Aorta (tissue), 5 donors: Measurements from ENCODE around the gene MDGA2. TPM values are rescaled to one million over a fixed set of nuclear protein-coding genes. Genes with fewer than 3 reads are reported as not detected.
"Not testable (repeated sequence)": the region's sequence is repeated elsewhere in the genome, so short reads cannot be mapped to it uniquely, and the experiment has no call there.

Experiments
- ATAC-seq: fragments of 200-7000 bp; cut with Tn5 transposase; one replicate; pipeline ENCODE4 v1.9.1; 2022; ENCODE audit warnings: moderate library complexity; ENCODE audit not compliant: low FRiP score
- DNase-seq, 2 donors: peaks; one replicate each; pipeline ENCODE4 v3.0.0-alpha.2; 2020
- H3K27ac ChIP-seq, 2 donors: one replicate each; pipeline ENCODE4 v1.5.1; 2013; ENCODE audit warnings: low read length in 2 of 2, mild to moderate bottlenecking in 2 of 2, moderate library complexity in 2 of 2, control low read depth in 1 of 2, inconsistent platforms in 1 of 2, low read depth in 1 of 2
- H3K27me3 ChIP-seq, 2 donors: one replicate each; pipeline ENCODE4 v1.6.1; 2013; ENCODE audit warnings: control low read depth in 1 of 2, low read length in 1 of 2, mild to moderate bottlenecking in 1 of 2, moderate library complexity in 1 of 2; ENCODE audit not compliant: insufficient read depth in 2 of 2, control insufficient read depth in 1 of 2
- H3K36me3 ChIP-seq, 2 donors: one replicate each; pipeline ENCODE4 v1.6.1; 2013; ENCODE audit warnings: control low read depth in 1 of 2, low read length in 1 of 2, mild to moderate bottlenecking in 1 of 2; ENCODE audit not compliant: insufficient read depth in 2 of 2, control insufficient read depth in 1 of 2
- H3K4me1 ChIP-seq, 2 donors: one replicate each; pipeline ENCODE4 v1.6.1; 2013; ENCODE audit warnings: low read length in 2 of 2, control low read depth in 1 of 2, mild to moderate bottlenecking in 1 of 2, moderate library complexity in 1 of 2; ENCODE audit not compliant: insufficient read depth in 2 of 2, control insufficient read depth in 1 of 2
- H3K4me3 ChIP-seq, 2 donors: one replicate each; pipeline ENCODE4 v1.5.1; 2013; ENCODE audit warnings: low read length in 2 of 2, control low read depth in 1 of 2, mild to moderate bottlenecking in 1 of 2
- H3K9me3 ChIP-seq: one replicate; pipeline ENCODE4 v1.6.1; 2013; ENCODE audit warnings: mild to moderate bottlenecking, low read length; ENCODE audit not compliant: control insufficient read depth
- WGBS, 2 donors: extraction: QIAGEN DNeasy Blood & Tissue Kit; methylation state at CpG; one replicate each; pipeline ENCODE4 v1.1.7; 2013; 5-methylcytosine and 5-hydroxymethylcytosine counted together
- intact Hi-C, 2 donors: fragments of 100-400 bp; cut with DNase I; formaldehyde crosslinking; loops; one replicate each; pipeline versions ENCODE4 v1.14.2 to v1.15.0; 2022
- polyA plus RNA-seq, 2 donors: library from polyadenylated mRNA; stranded (reverse); fragments of 200-250 nt; gene quantifications; one replicate each; pipeline ENCODE4 v1.2.3, GENCODE V29; 2013
- total RNA-seq, 2 donors: library from RNA; stranded (reverse); fragmentation: NEBNext Ultra II Directional; extraction: Animal tissue kit (Norgen Biotek cat#: 25700); gene quantifications; one replicate each; pipeline ENCODE4 v1.2.1, GENCODE V29; 2021
- donor health status: healthy with polysubstance abuse.
- donor health status: Bipolar disorder and iron deficiency.
- donor health status: DM: no; HTN: no; CAD: no.
- donor health status: DM: no; HTN: no; CAD: no.
- donor health status: DM: yes; HTN: yes; CAD: no.

Gene MDGA2
- total and polyA plus RNA-seq, 4 donors, result 0.15 TPM; not detected in 3

DNA sequence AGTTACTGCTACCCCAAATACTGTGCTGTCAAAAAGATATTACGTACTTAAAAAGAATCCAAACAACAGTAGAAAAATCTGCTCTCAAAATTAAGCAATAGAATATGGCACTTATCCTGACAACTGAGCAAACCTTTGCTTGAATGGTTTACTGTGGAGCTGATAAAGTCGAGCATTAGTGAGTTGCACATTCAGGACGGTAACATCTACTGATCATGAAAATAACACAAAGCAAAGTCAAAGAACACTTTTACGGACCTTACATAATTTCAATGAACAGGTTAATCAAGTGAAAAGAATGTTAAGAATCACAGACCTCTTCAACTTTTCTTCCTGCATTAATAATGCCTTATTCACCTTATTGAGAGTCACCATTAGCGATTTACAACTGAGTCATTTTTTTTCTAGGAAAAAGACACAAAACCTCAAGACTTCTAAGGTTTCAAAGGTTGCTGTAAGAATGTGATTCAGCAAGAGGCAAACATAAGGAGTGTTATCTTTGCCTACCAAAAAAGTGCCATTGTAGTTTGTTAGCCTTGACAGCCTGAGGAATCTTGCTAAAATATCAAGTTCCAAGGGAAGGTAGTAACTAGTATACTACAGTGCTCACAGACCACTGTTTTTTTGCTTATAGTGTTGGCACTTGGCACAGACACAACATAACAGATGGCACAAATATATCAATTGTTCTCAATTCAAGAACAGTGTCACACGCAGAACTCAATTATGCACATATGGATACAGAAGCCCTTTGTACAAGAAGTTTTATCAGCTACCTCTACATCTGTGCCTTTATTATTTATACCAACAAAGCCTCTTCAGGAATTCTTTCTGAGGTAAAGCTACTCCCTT, 689.6 kb downstream of the MDGA2 start:
- WGBS, 2 donors, result 74 to 83% methylated on average over 6 of the region's 6 CpGs

DNA sequence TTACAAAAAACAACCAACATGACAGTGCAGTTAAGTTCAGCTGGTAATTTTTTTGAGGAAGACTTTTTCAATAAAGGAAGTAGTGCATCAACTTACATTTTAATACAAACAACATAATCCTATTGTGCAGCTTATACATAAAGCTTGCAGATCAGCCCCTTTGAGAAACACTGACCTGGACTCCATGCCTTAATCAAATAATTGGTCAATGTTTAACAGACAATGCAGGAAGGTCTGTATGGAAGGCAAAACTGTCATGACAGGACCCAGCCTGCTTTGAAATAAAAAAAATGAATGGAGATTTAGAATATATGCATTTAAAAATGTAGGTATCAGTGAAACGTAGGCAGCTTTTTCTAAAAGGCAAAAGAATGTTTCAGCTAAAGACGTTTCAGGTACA, 702.1 kb downstream of the MDGA2 start:
- Histone ChIP-seq H3K4me3 (no peak overlapping the region), H3K36me3 (no peaks in the 10 kb centered on the region), H3K4me1 (no peaks in the 10 kb centered on the region), H3K9me3 (no peaks in the 10 kb centered on the region), H3K27me3 (no peaks in the 10 kb centered on the region), H3K27ac (no peak overlapping the region)
- 58 to 70% methylated on average over 2 of the region's 2 CpGs for WGBS, 2 donors
- DNase-seq, result no peak
- intact Hi-C loops, result no loop called here
- no peak for ATAC-seq

More for the DNA sequence above, 689.6 kb downstream of the MDGA2 start:
- Histone ChIP-seq H3K9me3 (no peaks in the 10 kb centered on the region), H3K36me3 (no peaks in the 10 kb centered on the region), H3K27me3 (no peaks in the 10 kb centered on the region), H3K4me1 (no peaks in the 10 kb centered on the region), H3K27ac (no peak overlapping the region), H3K4me3 (no peak overlapping the region)
- no peak for ATAC-seq
- no peak for DNase-seq
- intact Hi-C loops, result no loop called here

DNA sequence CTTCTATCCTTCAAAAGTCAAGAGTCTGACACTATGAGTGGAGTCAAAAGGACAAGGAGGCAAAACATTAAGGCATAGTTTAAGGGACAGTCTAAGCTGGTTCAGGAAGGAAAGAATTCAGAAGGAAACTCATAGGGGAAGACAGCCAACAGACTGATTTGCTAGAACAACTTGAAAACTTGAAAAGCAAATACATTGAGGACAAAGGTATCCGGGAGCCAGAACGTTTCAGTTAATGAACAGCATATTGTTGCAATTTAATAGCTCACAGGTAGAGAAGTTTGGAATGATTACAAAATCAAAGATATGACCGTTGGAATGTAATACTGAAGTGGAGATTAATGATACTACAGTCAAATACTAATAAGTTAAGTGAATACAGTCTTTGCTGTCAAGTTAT, 711.0 kb downstream of the MDGA2 start:
- no peaks in the 10 kb centered on the region for H3K36me3 ChIP-seq
- intact Hi-C loops, result no loop called here
- H3K9me3 ChIP-seq, result no peaks in the 10 kb centered on the region
- no peak overlapping the region for H3K27ac ChIP-seq
- DNase-seq (no peak), ATAC-seq (no peak)
- WGBS, 2 donors, result 62 to 64% methylated on average over 3 of the region's 3 CpGs
- H3K4me1 ChIP-seq, result no peaks in the 10 kb centered on the region
- no peaks in the 10 kb centered on the region for H3K27me3 ChIP-seq
- no peak overlapping the region for H3K4me3 ChIP-seq

DNA sequence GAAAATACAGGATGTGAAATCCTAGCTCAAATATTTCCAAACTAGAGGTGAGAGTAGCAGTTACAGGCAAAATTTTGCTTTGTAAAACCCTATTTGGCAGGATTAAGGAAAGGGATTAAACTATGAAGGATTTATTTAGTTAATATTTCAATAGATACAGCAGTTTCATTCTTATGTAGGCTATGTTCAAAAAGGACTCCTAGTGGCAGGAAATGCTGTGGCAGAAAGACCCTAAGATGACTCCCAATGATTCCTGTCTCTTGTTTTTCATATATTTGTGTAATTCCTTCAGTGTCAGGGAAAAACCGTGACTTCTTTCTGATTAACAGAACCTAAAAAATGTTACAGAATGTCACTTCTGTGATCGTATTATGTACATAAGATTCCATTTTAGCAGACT, 724.3 kb downstream of the MDGA2 start:
- WGBS, 2 donors, result 80 to 86% methylated on average over 2 of the region's 2 CpGs
- Histone ChIP-seq H3K36me3 (no peaks in the 10 kb centered on the region), H3K27me3 (no peaks in the 10 kb centered on the region), H3K4me3 (no peak overlapping the region), H3K9me3 (no peaks in the 10 kb centered on the region), H3K4me1 (no peaks in the 10 kb centered on the region), H3K27ac (no peak overlapping the region)
- intact Hi-C loops, result no loop called here
- no peak for DNase-seq
- ATAC-seq, result no peak

DNA sequence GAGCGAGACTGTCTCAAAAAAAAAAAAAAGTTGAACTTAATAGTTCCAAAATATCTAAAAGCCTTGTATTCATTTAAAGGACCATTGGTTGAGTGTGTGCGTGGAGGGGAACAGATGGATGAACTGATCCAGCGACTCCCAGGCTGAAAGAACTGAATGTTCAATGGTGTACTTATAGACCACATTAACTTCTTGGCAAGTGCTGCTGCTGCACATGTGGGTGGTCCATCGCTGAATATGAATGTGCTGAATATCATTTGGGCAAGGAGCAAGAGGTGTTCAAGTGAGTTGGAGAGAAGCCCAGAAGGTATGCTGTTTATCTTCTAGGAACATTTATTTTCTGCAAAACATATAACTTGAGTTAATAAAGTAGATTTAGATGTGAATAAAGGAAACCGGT, 734.8 kb downstream of the MDGA2 start:
- Histone ChIP-seq H3K4me3 (no peak overlapping the region), H3K36me3 (no peaks in the 10 kb centered on the region), H3K9me3 (no peaks in the 10 kb centered on the region), H3K4me1 (no peaks in the 10 kb centered on the region), H3K27me3 (no peaks in the 10 kb centered on the region), H3K27ac (no peak overlapping the region)
- DNase-seq (no peak), ATAC-seq (no peak)
- 88 to 89% methylated on average over 5 of the region's 5 CpGs for WGBS, 2 donors
- intact Hi-C loops, result no loop called here

DNA sequence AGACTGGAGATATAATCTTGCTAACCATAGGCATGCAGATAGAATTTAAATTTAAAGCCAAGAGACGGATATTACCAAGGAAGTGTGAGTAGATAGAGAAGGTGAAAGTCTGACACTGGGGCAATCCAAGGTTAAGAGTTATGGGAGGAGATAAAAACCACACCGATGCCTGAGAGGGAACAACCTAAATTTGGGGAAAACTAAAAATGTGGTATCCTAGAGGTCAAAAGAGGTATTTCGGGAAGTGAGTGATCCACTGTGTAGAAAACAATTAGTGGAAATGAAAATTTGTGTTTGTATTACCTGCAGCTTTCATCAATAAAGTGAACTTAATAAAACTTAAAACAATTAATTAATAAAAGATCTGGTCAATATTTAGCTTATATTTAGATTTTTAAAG, 754.9 kb downstream of the MDGA2 start:
- Histone ChIP-seq H3K9me3 (no peaks in the 10 kb centered on the region), H3K4me3 (no peak overlapping the region), H3K27me3 (no peaks in the 10 kb centered on the region), H3K27ac (no peak overlapping the region), H3K36me3 (no peaks in the 10 kb centered on the region), H3K4me1 (no peaks in the 10 kb centered on the region)
- 91% methylated on average over 3 of the region's 3 CpGs for whole genome bisulfite sequencing, 2 donors
- ATAC-seq (no peak), DNase-seq (no peak)
- intact Hi-C loops, result no loop called here

DNA sequence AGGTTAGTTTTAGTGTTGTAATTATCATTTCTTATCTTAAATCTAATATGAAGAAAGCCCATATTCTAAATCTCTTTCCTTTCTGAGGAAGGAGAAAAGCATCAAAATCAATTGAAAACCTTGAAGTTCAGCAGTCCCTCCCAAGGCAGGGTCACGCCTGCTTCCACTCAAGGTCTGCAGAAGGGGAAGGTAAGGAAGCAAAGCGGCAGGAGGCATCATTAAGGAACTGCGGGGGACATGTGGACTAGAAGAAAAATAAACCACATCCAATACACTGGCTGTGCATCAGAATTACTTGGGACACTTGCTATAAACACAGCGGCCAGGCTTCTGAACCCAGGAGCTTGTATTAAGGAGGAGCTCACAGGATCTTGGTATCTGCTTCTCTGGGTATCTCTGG, 759.9 kb downstream of the MDGA2 start:
- intact Hi-C loops, DNase-seq, H3K36me3 ChIP-seq, ATAC-seq, H3K27me3 ChIP-seq, H3K4me3 ChIP-seq, H3K4me1 ChIP-seq, H3K27ac ChIP-seq, H3K9me3 ChIP-seq: not testable (repeated sequence)
- 51 to 62% methylated on average over 3 to 4 of the region's 4 CpGs for WGBS, 2 donors

DNA sequence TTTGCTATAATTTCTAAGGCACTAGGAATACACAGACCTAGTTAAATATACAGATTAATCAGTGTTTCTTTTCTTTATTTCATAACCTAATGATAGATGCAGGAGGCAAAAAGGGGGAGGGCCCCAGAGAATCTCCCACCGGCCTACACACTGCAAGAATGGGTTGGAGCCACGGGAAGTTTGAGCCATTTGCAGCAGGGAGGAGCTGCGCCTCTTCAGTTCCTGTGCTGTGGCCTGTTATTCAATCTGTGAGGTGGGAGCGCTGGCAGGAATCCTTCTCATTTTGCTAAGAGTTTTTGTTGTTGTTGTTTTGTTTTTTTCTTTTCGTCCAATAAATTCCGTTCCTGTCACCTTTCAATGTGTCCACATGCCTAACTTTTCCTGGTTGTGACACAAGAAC, 772.6 kb downstream of the MDGA2 start:
- no peak for ATAC-seq
- H3K27ac ChIP-seq, result no peak overlapping the region
- intact Hi-C loops, result no loop called here
- no peaks in the 10 kb centered on the region for H3K36me3 ChIP-seq
- no peak overlapping the region for H3K4me3 ChIP-seq
- 49 to 60% methylated on average over 6 of the region's 6 CpGs for WGBS, 2 donors
- no peak for DNase-seq
- no peaks in the 10 kb centered on the region for H3K27me3 ChIP-seq
- no peaks in the 10 kb centered on the region for H3K9me3 ChIP-seq
- no peaks in the 10 kb centered on the region for H3K4me1 ChIP-seq

DNA sequence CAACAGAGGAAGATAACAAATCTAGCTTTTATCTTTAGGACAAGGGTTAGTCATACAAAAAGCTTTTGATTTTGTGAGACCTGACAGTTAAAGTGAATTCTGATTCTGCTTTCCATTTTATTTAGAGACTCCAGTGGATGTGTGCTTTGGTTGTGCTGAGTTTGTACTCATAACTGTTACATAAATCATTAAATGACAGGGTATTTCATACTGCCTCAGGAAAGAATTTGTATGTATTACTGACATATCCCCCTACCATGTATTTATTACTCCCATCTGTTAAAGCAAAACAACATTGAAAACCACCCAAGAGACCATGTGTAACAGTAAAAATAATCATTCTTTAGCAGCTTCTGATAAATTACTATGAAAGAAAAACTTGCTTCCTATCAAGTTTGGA, 780.9 kb downstream of the MDGA2 start:
- Histone ChIP-seq H3K36me3 (no peaks in the 10 kb centered on the region), H3K27me3 (no peaks in the 10 kb centered on the region), H3K9me3 (no peaks in the 10 kb centered on the region), H3K27ac (no peak overlapping the region), H3K4me1 (no peaks in the 10 kb centered on the region), H3K4me3 (no peak overlapping the region)
- DNase-seq (no peak), ATAC-seq (no peak)
- intact Hi-C loops, result no loop called here
